NCI-H1930 (cell line): ENCODE results near the gene CD276.

Source experiments
- DNase-seq, 2 experiments: peaks; one replicate each; lab custom pipeline; 2025; lab: John Stamatoyannopoulos, UW

The CD276 gene

DNA sequence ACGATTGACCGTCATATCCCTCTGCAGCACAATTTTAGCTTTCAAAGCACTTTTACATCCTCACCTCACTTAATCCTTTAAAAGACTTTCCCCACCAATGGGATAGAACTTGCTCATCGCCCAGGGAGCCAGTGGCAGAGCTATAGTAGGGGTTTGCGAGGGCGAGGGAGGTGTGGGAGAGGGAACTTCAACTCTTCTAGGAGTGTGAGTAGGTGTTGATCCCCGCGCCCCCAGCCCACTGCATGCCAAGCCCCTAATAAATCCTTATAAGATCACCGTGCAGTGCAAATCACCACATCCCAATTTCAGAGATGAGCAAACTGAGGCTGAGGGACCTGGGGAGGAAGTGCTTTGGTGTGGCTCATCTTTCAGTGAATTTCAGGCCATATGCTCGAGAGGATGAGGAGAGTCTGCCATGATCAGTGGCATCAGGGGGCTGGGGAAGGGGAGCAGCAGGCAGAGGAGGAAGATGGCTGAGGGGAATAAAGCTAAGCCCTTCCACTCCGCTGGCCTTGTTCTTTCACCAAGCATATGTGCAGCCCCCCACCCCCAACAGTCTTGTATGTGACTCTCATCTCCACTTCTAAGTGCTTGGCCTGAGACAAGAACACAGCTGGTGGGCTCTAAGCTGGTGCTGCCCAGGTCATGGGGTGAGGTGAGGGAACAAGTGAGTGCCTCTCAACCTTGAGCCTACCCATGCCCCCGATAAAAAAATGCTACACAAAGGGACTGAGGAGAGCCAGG is 63.8 kb downstream of the CD276 start:
- DNase-seq, result no peak

GRCh38 chr15:73748730-73749129 is 64.5 kb downstream of the CD276 start:
- no peak for DNase-seq

DNA sequence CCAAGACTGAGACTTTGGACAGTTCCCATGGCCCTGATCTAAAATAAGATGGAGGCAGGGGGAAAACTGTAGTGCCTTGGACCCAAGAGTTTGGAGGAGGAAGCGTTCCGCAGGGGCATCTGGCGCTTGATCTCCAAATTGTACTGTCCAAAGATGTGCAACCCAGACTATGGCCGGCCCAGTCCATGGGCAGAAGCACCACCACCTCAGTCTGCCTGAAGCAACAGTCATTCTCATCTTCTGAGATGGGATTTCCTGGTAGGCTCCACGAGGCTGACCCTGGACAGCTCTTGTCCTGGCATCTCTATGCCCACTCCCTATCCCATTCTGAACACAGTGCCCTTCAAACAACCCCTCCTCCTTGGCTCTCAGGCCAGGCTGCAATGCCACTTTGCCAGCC is 65.3 kb downstream of the CD276 start:
- DNase-seq, result no peak

DNA sequence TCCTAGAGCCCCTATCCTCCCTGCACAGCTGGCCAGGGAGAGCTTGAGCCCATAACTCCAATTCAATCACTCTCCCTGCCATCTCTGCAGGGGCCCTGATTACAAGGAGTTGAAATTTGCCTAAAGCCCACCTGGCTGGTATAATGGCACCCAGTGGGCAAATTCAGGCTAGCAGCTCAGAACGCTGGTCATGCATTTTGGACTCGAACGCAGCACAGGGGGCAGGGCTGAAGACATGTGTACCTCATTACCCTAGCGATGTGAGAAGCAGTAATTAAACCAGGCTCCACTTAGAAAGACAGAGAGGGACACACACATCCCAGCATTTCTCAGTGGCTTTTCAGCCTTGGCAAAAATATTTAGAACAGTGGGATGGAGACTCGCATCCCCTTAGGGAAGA is 65.8 kb downstream of the CD276 start:
- no peak for DNase-seq

GRCh38 chr15:73750438-73750837 is 66.3 kb downstream of the CD276 start:
- no peak for DNase-seq

GRCh38 chr15:73750951-73751350 is 66.8 kb downstream of the CD276 start:
- DNase-seq, result no peak

DNA sequence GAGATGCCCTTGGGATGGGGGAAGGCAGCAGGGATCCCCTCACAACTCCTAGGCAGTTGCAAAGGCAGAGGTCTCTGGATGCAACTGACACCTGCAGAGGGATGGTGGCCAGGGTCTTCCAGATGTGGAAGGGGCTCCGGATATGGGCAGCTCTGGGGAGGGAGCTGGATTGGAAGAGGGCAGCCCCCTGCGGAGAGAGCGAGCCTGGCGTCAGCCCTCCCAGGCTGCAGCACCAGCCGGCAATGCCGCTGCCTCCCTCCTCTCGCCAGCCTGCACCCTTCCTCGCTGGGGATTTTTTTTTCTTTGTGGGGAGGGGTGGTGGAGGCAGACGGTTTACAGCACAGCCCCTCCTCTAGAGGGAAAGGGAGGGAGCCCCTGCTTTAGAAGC is 67.3 kb downstream of the CD276 start:
- DNase-seq, result no peak

DNA sequence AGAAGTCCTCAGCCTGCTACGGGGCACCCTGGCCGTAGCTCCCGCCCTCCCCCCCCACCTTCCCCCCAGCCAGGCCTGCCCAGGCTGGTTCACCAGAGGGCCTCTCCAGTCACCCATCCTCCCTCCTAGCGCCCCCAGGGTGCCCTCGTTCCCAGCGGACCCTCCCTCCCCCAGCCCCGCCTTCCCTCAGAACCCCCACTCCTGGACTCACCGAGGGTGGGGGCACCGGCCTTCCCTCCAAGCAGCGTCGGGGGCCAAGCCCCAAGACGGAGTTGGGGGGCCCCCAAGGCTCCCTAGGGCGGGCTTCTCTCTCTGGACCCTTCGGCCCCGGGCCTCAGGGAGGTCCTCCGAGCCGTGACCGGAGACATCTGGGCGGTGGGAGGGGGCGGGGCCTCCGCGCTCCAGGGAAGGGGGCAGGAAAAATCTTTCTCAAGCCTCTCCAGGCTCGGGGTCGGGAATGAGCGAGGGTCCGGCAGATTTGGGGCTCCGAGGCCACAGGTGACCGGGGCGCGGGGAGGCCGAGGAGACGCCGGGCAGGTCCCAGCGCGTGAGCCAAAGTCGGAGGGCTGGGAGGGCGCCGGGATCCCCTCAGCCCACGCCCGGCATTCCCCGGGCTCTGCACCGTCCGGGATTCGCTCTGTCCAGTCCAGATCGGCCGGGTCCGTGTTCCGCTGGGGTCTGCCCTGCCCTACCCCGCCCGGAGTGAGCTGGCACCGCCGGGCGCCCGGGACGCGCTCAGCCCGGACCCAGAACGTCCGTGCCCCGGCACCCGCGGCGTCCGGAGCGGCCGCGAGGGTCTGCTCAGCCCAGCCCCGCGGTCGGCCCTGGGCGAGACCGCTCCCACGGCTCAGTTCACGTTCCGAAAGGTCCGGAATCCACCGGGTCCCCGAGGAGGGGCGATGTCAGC is 68.0 kb downstream of the CD276 start:
- DNase-seq, result no peak

DNA sequence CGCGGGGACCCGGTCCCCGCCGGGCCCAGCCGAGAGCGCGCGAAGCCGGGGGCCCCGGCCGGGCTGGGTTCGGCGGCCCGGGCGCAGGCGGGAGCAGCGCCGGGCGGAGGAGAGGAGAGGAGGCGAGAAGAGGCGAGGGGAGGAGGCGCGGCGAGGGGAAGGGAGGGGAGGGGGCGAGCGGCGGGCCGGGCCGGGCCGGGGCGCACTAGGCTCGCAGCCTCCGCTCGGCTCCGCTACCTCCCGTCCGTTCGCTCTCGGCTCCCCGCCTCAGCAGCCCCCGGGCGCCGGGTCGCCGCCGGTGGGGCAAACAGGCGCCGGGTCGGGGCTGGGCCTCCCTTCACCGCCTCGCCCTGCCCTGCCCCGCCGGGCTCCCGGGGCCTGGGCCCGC is 68.6 kb downstream of the CD276 start:
- DNase-seq, result no peak

DNA sequence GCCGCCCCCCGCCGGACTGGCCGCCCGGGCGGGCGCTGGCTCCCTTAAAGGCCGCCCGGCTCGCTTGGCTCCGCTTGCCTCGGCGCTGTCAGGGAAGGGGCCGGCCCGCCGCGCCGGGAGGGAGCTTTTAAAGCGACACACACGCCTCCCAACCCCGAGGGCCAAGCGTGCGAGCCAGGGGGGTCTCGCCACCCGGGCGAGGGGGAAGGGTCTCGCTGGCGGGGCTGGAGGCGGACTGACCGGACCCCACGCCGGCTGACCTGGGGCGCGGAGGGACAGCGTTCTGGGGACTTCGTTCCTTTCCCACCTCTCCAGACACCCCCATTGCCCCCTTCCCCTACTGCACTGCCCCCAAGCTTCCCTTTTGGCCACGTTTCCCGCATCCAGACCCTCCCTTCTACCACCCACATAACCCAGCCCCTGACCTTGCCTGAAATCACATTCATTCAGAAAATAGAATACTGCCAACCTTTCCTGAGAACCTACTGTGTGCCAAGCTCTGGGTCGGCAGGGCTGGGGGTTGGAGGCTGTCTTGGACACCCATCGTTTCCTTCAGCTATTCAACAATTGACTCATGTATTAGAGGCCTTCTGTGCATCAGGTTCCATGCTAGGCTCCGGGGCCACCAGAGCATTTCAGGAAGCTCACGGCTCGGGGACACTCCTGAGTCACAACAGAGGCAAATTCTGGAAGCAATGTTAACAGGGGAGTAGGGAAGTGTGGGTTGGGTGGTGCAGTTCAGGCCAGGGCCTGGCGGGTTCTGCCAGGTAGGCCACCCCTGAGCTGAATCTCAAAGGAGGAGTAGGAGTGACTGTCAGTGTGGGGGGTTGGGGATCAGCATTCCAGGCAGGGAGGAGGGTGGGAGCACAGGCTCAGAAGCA is 69.3 kb downstream of the CD276 start, which contains the start of gene INSYN1:
Gene INSYN1 (minus strand): TSS at position 102 of the 881 bp plus-strand sequence. CDS start 2,221 bp downstream, outside the sequence.
- no peak for DNase-seq

DNA sequence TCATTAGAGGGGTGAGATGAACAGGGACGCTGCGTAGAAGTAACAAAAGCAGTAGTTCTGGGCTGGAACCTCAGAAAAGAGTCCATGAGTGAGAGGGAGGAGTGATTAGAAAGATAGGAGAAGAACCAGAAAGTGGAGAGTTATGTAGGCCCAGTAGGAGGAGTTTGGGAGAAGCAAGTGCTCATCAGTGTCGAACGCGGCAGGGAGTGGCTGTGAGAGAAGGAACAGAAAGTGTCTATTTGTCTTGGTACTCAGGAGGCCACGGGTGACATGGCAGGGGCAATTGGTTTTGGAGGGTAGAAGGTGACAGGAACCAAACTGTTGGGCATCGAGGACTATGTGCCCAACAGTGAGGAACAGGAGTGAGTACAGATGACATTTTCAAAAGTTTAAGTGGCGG is 70.3 kb downstream of the CD276 start:
- DNase-seq, result no peak

GRCh38 chr15:73755481-73755880 is 71.3 kb downstream of the CD276 start:
- DNase-seq, result no peak

DNA sequence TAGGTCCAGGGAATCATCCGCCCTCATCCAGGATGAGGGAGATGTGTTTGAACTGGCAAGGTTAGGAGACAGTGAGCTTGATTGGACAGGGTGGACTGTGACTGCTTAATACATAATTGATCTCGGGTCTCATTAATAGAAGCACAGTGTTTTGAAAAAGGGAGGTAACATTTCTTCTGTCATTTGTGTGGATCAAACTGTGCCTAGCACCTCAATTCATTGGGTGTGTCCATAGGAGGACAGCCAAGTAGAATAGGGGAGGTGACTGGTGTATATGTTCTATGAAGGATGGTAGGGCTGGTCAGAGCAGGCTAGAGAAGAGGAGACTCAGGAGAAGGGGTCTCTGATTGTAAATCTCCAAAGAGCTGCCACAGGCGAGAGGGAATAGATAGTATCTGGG is 71.8 kb downstream of the CD276 start:
- DNase-seq, result no peak

DNA sequence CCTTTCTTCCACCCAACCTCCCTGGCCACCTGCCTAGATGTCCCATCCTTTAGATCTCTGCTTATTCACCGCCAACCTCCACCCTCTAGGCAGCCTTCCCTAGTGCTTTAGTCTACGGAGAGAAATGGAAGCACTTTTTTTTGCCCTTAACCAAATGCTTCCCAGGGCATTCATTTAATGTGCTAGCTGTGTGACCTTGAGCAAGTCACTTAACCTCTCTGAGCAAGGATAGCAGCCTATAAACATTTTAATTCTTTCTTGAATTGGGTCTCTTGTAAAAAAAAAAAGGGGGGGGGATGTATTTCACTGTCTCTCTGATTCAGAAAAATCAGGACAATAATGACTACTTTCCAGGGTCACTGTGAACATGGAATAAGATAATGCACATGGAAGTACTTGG is 72.2 kb downstream of the CD276 start:
- no peak for DNase-seq

DNA sequence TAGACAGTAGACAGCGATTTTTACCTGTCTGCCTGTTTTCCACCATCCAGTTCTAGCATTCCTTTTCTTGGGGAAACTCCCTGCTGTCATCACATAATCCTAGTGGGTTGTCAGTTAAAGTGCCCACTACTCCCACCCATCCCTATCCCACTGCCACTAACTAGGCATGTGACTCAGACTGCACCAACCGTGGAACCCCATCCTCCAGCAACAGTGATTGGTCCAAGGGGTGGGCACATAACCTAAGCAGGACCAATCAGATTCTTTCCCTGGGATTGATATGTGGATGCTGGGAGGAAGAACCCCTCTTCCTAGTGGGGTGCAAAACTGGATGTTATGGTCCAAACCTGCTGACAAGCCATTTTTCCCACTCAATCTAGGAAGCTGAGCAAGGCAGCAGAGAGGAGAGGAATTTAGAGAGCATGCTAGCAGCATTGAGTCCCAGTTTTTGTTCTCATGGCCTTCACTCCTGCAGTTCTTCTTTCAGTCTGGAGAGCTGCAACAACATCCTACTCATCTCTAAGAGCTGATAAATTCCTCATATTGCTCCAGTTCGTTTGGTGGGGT is 72.8 kb downstream of the CD276 start:
- no peak for DNase-seq

- no peak for DNase-seq
Measured at GRCh38 chr15:73757571-73757970, 73.4 kb downstream of the CD276 start.

- DNase-seq, result no peak
Measured at GRCh38 chr15:73758461-73758860, 74.3 kb downstream of the CD276 start.

DNA sequence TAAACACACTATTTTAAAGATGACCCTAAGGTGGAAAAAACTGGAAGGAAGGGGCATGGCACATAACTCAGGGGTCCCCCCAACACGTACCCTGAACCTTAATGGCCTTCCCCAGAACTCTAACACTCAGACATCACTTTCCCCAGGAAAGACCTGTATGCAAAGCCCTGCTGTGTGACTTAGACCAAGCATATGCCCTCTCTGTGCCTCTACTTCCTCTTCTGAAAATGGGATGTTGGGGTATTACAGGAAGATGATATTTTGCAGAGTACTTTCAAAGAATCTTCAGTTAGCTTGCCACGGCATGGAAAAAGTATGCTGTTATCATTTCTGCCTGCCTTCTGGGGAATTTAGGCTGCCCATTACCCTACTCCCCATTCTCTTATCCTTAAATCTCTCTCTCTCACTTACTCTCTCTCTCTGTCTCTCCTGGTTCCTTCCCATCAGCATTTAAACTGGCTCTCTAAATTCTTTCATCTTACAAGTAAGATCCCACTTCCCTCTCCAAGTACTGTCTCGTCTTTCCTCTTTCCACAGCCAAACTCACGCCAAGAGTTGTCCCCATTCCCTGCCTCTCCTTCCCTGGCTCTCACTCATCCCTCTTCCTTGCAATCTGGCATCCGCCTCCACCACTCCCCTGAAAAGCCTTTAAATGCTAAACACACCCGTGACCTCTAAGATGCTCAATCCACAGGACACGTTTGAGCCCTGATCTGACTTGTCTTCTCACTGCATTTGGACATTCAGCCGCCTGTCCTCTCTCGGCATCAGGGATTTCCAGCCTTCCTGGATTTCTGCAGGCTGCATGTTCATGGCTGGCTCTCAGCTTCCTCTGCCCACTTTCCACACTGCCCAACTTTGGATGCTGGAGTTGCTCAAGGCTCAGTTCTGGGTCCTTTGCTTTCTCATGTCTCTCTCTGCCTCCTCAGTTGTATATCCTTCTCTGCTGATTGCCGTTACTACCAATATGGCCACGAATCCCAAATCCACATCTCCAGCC is 76.4 kb downstream of the CD276 start:
- DNase-seq, result no peak

- no peak for DNase-seq
Measured at GRCh38 chr15:73763931-73764330, 79.7 kb downstream of the CD276 start.
